GM18867 (cell line): ENCODE data around the gene SOWAHA.
"Not testable (repeated sequence)": the region's sequence is repeated elsewhere in the genome, so short reads cannot be mapped to it uniquely, and the experiment has no call there.

Source experiments
- ATAC-seq: cut with Tn5 transposase; IDR thresholded peaks from one replicate; pipeline ENCODE4 v1.9.1; 2021; ENCODE audit warnings: mild to moderate bottlenecking, moderate library complexity; ENCODE audit not compliant: unreplicated experiment

The SOWAHA gene

GRCh38 chr5:132848270-132848669 is 35.2 kb downstream of the SOWAHA start:
- no peak for ATAC-seq

- no peak for ATAC-seq
These were observed 36.2 kb downstream of the SOWAHA start for GRCh38 chr5:132849347-132849746.

- no peak for ATAC-seq
These were observed 37.0 kb downstream of the SOWAHA start for GRCh38 chr5:132850066-132850465.

GRCh38 chr5:132853323-132853722 is 40.2 kb downstream of the SOWAHA start:
- no peak for ATAC-seq

GRCh38 chr5:132853790-132854189 is 40.7 kb downstream of the SOWAHA start:
- ATAC-seq = no peak

GRCh38 chr5:132854301-132854700 is 41.2 kb downstream of the SOWAHA start:
- no peak for ATAC-seq

GRCh38 chr5:132854992-132855391 is 41.9 kb downstream of the SOWAHA start:
- not testable (repeated sequence) for ATAC-seq

GRCh38 chr5:132856011-132856410 is 42.9 kb downstream of the SOWAHA start:
- no peak for ATAC-seq

GRCh38 chr5:132859889-132860437 is 46.9 kb downstream of the SOWAHA start:
- no peak for ATAC-seq

- ATAC-seq = no peak
These were observed 47.6 kb downstream of the SOWAHA start for GRCh38 chr5:132860742-132861141.

- peak; percentile 25 for ATAC-seq
These were observed 52.7 kb downstream of the SOWAHA start for GRCh38 chr5:132865668-132866341.
